IMR-90 (cell line): ENCODE measurements around the gene TGM6. TPM values are rescaled to one million over a fixed set of nuclear protein-coding genes. Genes with fewer than 3 reads are reported as not detected.

Experiments used
- ATAC-seq: fragments of 200-7000 bp; cut with Tn5 transposase; 2 replicates; pipeline ENCODE4 v1.9.1; 2020; ENCODE audit warnings: low read depth, mild to moderate bottlenecking, moderate library complexity
- BruUV-seq: library from RNA; stranded (reverse); fragments of 400-500 nt; replicated peaks from 2 replicates; lab custom pipeline; 2021; lab: Mats Ljungman, UMichigan
- CTCF ChIA-PET: fragments of 300-600 bp; formaldehyde crosslinking; extraction: SDS; loops from one replicate; lab custom pipeline; 2021; ENCODE audit warnings: antibody characterized with exemption; lab: Yijun Ruan, JAX
- POLR2A ChIA-PET: fragments of 300-600 bp; sonication (Branson Sonifier 250); formaldehyde crosslinking; loops from one replicate; lab custom pipeline; 2022; ENCODE audit warnings: antibody characterized with exemption; ENCODE audit not compliant: unreplicated experiment; lab: Charles Lee
- DNase-seq: peaks from one replicate; pipeline ENCODE4 v3.0.0; 2013
- H2AFZ ChIP-seq: replicated peaks from 2 replicates; pipeline ENCODE3; 2013; ENCODE audit warnings: low read length, mild to moderate bottlenecking; ENCODE audit not compliant: poor library complexity
- H2AK5ac ChIP-seq: 2 replicates; pipeline ENCODE4 v1.6.1; 2013; ENCODE audit warnings: low read depth, low read length, inconsistent platforms
- H2AK9ac ChIP-seq: replicated peaks from 2 replicates; pipeline ENCODE3; 2013; ENCODE audit warnings: mild to moderate bottlenecking, low read depth, low read length, moderate library complexity; ENCODE audit not compliant: poor library complexity
- H2BK120ac ChIP-seq: 2 replicates; pipeline ENCODE4 v1.6.1; 2013; ENCODE audit warnings: low read depth, low read length, inconsistent platforms
- H2BK15ac ChIP-seq: 3 replicates; pipeline ENCODE4 v1.6.1; 2013; ENCODE audit warnings: low read depth, low read length, inconsistent platforms
- H2BK20ac ChIP-seq: 2 replicates; pipeline ENCODE4 v1.6.1; 2013; ENCODE audit warnings: low read depth, mild to moderate bottlenecking, inconsistent platforms, low read length, moderate library complexity
- H2BK5ac ChIP-seq: 2 replicates; pipeline ENCODE4 v1.6.1; 2013; ENCODE audit warnings: mild to moderate bottlenecking, low read depth, low read length, inconsistent platforms; ENCODE audit not compliant: poor library complexity, severe bottlenecking
- H3K14ac ChIP-seq: replicated peaks from 2 replicates; pipeline ENCODE4 v1.6.1; 2013; ENCODE audit warnings: low read depth, low read length, inconsistent platforms
- H3K18ac ChIP-seq: 2 replicates; pipeline ENCODE4 v1.6.1; 2013; ENCODE audit warnings: low read depth, low read length, control low read depth
- H3K23ac ChIP-seq: 2 replicates; pipeline ENCODE4 v1.6.1; 2013; ENCODE audit warnings: low read depth, low read length, inconsistent platforms
- H3K27ac ChIP-seq: 2 replicates; pipeline ENCODE4 v1.5.1; 2013; ENCODE audit warnings: mild to moderate bottlenecking, control low read depth, low read length; ENCODE audit not compliant: insufficient read depth
- H3K27me3 ChIP-seq: 2 replicates; pipeline ENCODE4 v1.6.1; 2013; ENCODE audit warnings: low read length; ENCODE audit not compliant: control insufficient read depth, insufficient read depth
- H3K36me3 ChIP-seq: 2 replicates; pipeline ENCODE4 v1.6.1; 2013; ENCODE audit warnings: low read length, mixed read lengths; ENCODE audit not compliant: control insufficient read depth, insufficient read depth
- H3K4ac ChIP-seq: 2 replicates; pipeline ENCODE4 v1.6.1; 2013; ENCODE audit warnings: low read depth, low read length, inconsistent platforms
- H3K4me1 ChIP-seq: 2 replicates; pipeline ENCODE4 v1.6.1; 2013; ENCODE audit warnings: low read length, mixed read lengths; ENCODE audit not compliant: control insufficient read depth, insufficient read depth
- H3K4me2 ChIP-seq: 2 replicates; pipeline ENCODE4 v1.6.1; 2013; ENCODE audit warnings: low read depth, mild to moderate bottlenecking, control low read depth, low read length, moderate library complexity
- H3K4me3 ChIP-seq: 2 replicates; pipeline ENCODE4 v1.5.1; 2013; ENCODE audit warnings: low read depth, mild to moderate bottlenecking, control low read depth, low read length, moderate library complexity; ENCODE audit not compliant: insufficient read depth
- H3K56ac ChIP-seq: 2 replicates; pipeline ENCODE4 v1.6.1; 2013; ENCODE audit warnings: low read length, inconsistent platforms; ENCODE audit not compliant: insufficient read depth; ENCODE audit errors: extremely low read depth
- H3K79me1 ChIP-seq, 2 experiments: 2 replicates each; pipeline ENCODE4 v1.6.1; 2013; ENCODE audit warnings: low read length in 2 of 2, inconsistent platforms in 1 of 2, low read depth in 1 of 2
- H3K9ac ChIP-seq: 2 replicates; pipeline ENCODE4 v1.6.1; 2013; ENCODE audit warnings: low read depth, low read length, control low read depth
- H3K9me1 ChIP-seq: 2 replicates; pipeline ENCODE4 v1.6.1; 2013; ENCODE audit warnings: low read length, inconsistent platforms; ENCODE audit not compliant: insufficient read depth
- H3K9me3 ChIP-seq: 2 replicates; pipeline ENCODE4 v1.6.1; 2013; ENCODE audit warnings: low read length; ENCODE audit not compliant: control insufficient read depth, insufficient read depth
- H4K20me1 ChIP-seq: 2 replicates; pipeline ENCODE4 v1.6.1; 2013; ENCODE audit warnings: low read length, inconsistent platforms; ENCODE audit not compliant: insufficient read depth
- H4K5ac ChIP-seq: 2 replicates; pipeline ENCODE4 v1.6.1; 2013; ENCODE audit warnings: mild to moderate bottlenecking, low read depth, low read length, control low read depth
- H4K8ac ChIP-seq, 2 experiments: 2 replicates each; pipeline ENCODE4 v1.6.1; 2013; ENCODE audit warnings: low read depth in 2 of 2, low read length in 2 of 2, control low read depth in 1 of 2, inconsistent platforms in 1 of 2
- H4K91ac ChIP-seq: 2 replicates; pipeline ENCODE4 v1.6.1; 2013; ENCODE audit warnings: low read depth, low read length, inconsistent platforms; ENCODE audit not compliant: insufficient read depth
- MAZ ChIP-seq: IDR thresholded peaks from 2 replicates; pipeline ENCODE4 v1.6.1; 2012; ENCODE audit warnings: low read depth, mild to moderate bottlenecking, low read length, improper control_type of control experiment, moderate library complexity, borderline replicate concordance
- RAD21 ChIP-seq: IDR thresholded peaks from 2 replicates; pipeline ENCODE4 v1.6.1; 2012; ENCODE audit warnings: low read length, improper control_type of control experiment
- RCOR1 ChIP-seq: IDR thresholded peaks from 2 replicates; pipeline ENCODE4 v1.6.1; 2012; ENCODE audit warnings: mild to moderate bottlenecking, low read length, improper control_type of control experiment; ENCODE audit not compliant: insufficient replicate concordance
- WGBS, 2 experiments: methylation state at CpG; one replicate each; pipeline versions ENCODE4 v1.1.5 to v1.1.7; 2013; ENCODE audit warnings: missing lambda C conversion rate in 2 of 2; ENCODE audit not compliant: insufficient read length in 1 of 2; ENCODE audit errors: extremely low coverage in 2 of 2; 5-methylcytosine and 5-hydroxymethylcytosine counted together
- dilution Hi-C: fragments of 300-500 bp; cut with HindIII; formaldehyde crosslinking; loops from one replicate; pipeline ENCODE4 v1.14.3; 2018; ENCODE audit warnings: low sequenced_read_pairs; ENCODE audit not compliant: unreplicated experiment
- in situ Hi-C: fragments of 300-500 bp; cut with MboI; formaldehyde crosslinking; loops from 3 replicates; pipeline ENCODE4 v1.14.3; 2019; ENCODE audit warnings: low sequenced_read_pairs, inconsistent platforms, mixed read lengths
- intact Hi-C: fragments of 100-400 bp; cut with micrococcal nuclease; formaldehyde crosslinking; loops from 2 replicates; pipeline ENCODE4 v1.10.0; 2022
- polyA plus RNA-seq, 3 experiments: library from polyadenylated mRNA; depleted of rRNA; stranded (reverse); fragments of >200 nt; gene quantifications; 2 replicates each; pipeline ENCODE4 v1.2.3, GENCODE V29; 2012; ENCODE audit warnings: low replicate concordance in 1 of 3
- total RNA-seq: library from RNA; depleted of rRNA; stranded (reverse); fragments of >200 nt; gene quantifications from 2 replicates; pipeline ENCODE4 v1.2.3, GENCODE V29; 2012
- TF ChIP-seq, protein P1 (sequence below): fragments of 150-350 bp; IDR thresholded peaks from 2 replicates; pipeline ENCODE4 v1.6.1; 2017; ENCODE audit warnings: mild to moderate bottlenecking, antibody characterized with exemption, low read length, low read depth

TGM6 gene
- total and polyA plus RNA-seq, 2 of the 4 experiments (the other 2 are of a cell fraction), result not detected

GRCh38 chr20:2430538-2430937, 49.8 kb downstream of the TGM6 start:
- no TSS peak for BruUV-seq
- H4K8ac ChIP-seq, result no peak overlapping the region
- H3K4me1 ChIP-seq, result no peaks in the 10 kb centered on the region
- no peak overlapping the region for H2AK5ac ChIP-seq
- H2AFZ ChIP-seq, result no peak overlapping the region
- no peak overlapping the region for H3K27ac ChIP-seq
- no peak for DNase-seq
- in situ Hi-C loops (no loop called here), intact Hi-C loops (no loop called here), dilution Hi-C loops (no loop called here)
- H4K91ac ChIP-seq, result no peak overlapping the region
- ATAC-seq, result no peak
- H3K9me1 ChIP-seq, result no peaks in the 10 kb centered on the region
- no peak overlapping the region for H3K14ac ChIP-seq
- H3K56ac ChIP-seq, result no peak overlapping the region
- no peaks in the 10 kb centered on the region for H3K9me3 ChIP-seq
- no peak overlapping the region for H4K5ac ChIP-seq
- no peak overlapping the region for H3K9ac ChIP-seq
- H3K27me3 ChIP-seq, result no peaks in the 10 kb centered on the region; the same call in none of the 2 replicates
- H3K23ac ChIP-seq, result no peak overlapping the region
- no peak overlapping the region for H3K4me3 ChIP-seq
- ChIA-PET POLR2A (no interaction called here), CTCF (no interaction called here)
- TF ChIP-seq MAZ (no peak), RAD21 (no peak), RCOR1 (no peak)
- TF ChIP-seq, protein P1, sequence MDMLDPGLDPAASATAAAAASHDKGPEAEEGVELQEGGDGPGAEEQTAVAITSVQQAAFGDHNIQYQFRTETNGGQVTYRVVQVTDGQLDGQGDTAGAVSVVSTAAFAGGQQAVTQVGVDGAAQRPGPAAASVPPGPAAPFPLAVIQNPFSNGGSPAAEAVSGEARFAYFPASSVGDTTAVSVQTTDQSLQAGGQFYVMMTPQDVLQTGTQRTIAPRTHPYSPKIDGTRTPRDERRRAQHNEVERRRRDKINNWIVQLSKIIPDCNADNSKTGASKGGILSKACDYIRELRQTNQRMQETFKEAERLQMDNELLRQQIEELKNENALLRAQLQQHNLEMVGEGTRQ, result no peak
- H3K79me1 ChIP-seq, result no peaks in the 10 kb centered on the region
- no peak overlapping the region for H2AK9ac ChIP-seq
- H3K36me3 ChIP-seq, result no peaks in the 10 kb centered on the region
- H4K20me1 ChIP-seq, result no peaks in the 10 kb centered on the region
- no peak overlapping the region for H3K18ac ChIP-seq
- H2BK15ac ChIP-seq, result no peak overlapping the region
- no peak overlapping the region for H3K4ac ChIP-seq
- no peak overlapping the region for H2BK20ac ChIP-seq
- no peak overlapping the region for H3K4me2 ChIP-seq
- no CpG with 5 or more reads among the region's 4 CpGs for WGBS, 2 experiments
- H2BK120ac ChIP-seq, result no peak overlapping the region
- no peak overlapping the region for H2BK5ac ChIP-seq
